GM12878 (cell line): ENCODE results near the gene TRHDE. TPM values are rescaled to one million over a fixed set of nuclear protein-coding genes. Genes with fewer than 3 reads are reported as not detected.

Experiments
- ATAC-seq: fragments of 200-7000 bp; cut with Tn5 transposase; 3 replicates; pipeline ENCODE4 v1.9.1; 2020; ENCODE audit warnings: mild to moderate bottlenecking, moderate library complexity
- BruUV-seq: library from RNA; stranded (reverse); fragments of 400-500 nt; replicated peaks from 2 replicates; lab custom pipeline; 2021; lab: Mats Ljungman, UMichigan
- CTCF ChIA-PET: fragments of 300-600 bp; sonication (Branson Sonifier 250); formaldehyde crosslinking; extraction: SDS; loops from one replicate; lab custom pipeline; 2021; ENCODE audit warnings: inconsistent platforms; lab: Yijun Ruan, JAX
- POLR2A ChIA-PET: fragments of 350-600 bp; formaldehyde crosslinking; extraction: SDS; loops from one replicate; lab custom pipeline; 2021; ENCODE audit warnings: inconsistent platforms; lab: Charles Lee
- RAD21 ChIA-PET: fragments of 300-600 bp; sonication (Branson Sonifier 250); formaldehyde crosslinking; loops from one replicate; lab custom pipeline; 2023; ENCODE audit warnings: antibody characterized with exemption; ENCODE audit not compliant: unreplicated experiment; lab: Charles Lee
- SMC1A ChIA-PET: fragments of 300-600 bp; sonication (Branson Sonifier 250); formaldehyde crosslinking; loops from one replicate; lab custom pipeline; 2023; ENCODE audit not compliant: unreplicated experiment, uncharacterized antibody; lab: Charles Lee
- DNase-seq: peaks from one replicate; pipeline ENCODE4 v3.0.0-alpha.2; 2011; ENCODE audit warnings: low read depth, low spot score
- FAIRE-seq: peaks from 3 replicates; lab custom pipeline; 2011; peaks lifted over from hg19 to GRCh38; lab: Jason Lieb, UNC
- H2AFZ ChIP-seq: 2 replicates; pipeline ENCODE4 v1.6.0; 2011; ENCODE audit warnings: low read depth, low read length, control low read depth; ENCODE audit not compliant: control insufficient read depth
- H3K27ac ChIP-seq: 2 replicates; pipeline ENCODE4 v1.5.1; 2011; ENCODE audit warnings: control low read depth; ENCODE audit not compliant: control insufficient read depth, insufficient read depth
- H3K27me3 ChIP-seq, 2 experiments: replicated peaks in 1 of 2; 2 replicates each; pipeline versions ENCODE4 v1.6.0 to v1.6.1; 2011; ENCODE audit warnings: low read length in 1 of 2; ENCODE audit not compliant: control insufficient read depth in 2 of 2, insufficient read depth in 2 of 2
- H3K36me3 ChIP-seq, 2 experiments: 2 replicates each; pipeline ENCODE4 v1.5.1; 2011; ENCODE audit warnings: low read length in 1 of 2; ENCODE audit not compliant: control insufficient read depth in 2 of 2, insufficient read depth in 2 of 2
- H3K4me1 ChIP-seq: 2 replicates; pipeline ENCODE4 v1.6.1; 2011; ENCODE audit warnings: mild to moderate bottlenecking, low read length, moderate library complexity, mixed read lengths; ENCODE audit not compliant: control insufficient read depth, insufficient read depth
- H3K4me2 ChIP-seq: 2 replicates; pipeline ENCODE4 v1.6.0; 2011; ENCODE audit warnings: control low read depth; ENCODE audit not compliant: control insufficient read depth, insufficient read depth
- H3K4me3 ChIP-seq: fragments of 200-600 bp; sonication (generic); 2 replicates; pipeline ENCODE4 v1.5.1; 2016
- H3K79me2 ChIP-seq: 2 replicates; pipeline ENCODE4 v1.6.0; 2011; ENCODE audit warnings: low read length; ENCODE audit not compliant: control insufficient read depth, insufficient read depth
- H3K9ac ChIP-seq: 2 replicates; pipeline ENCODE4 v1.8.0; 2011; ENCODE audit warnings: low read length, control low read depth, mixed read lengths; ENCODE audit not compliant: control insufficient read depth, insufficient read depth
- H3K9me3 ChIP-seq: replicated peaks from 3 replicates; pipeline ENCODE4 v1.5.1; 2011; ENCODE audit warnings: mild to moderate bottlenecking, low read length; ENCODE audit not compliant: control insufficient read depth, insufficient read depth
- H4K20me1 ChIP-seq: 2 replicates; pipeline ENCODE4 v1.6.0; 2011; ENCODE audit not compliant: control insufficient read depth, insufficient read depth
- CBX3 ChIP-seq: fragments of 200-600 bp; sonication (generic); IDR thresholded peaks from 2 replicates; pipeline ENCODE4 v1.6.1; 2016; ENCODE audit warnings: low read depth, borderline replicate concordance
- EZH2 ChIP-seq: IDR thresholded peaks from 2 replicates; pipeline ENCODE4 v1.6.1; 2012; ENCODE audit warnings: low read depth, mild to moderate bottlenecking, control low read depth, inconsistent platforms, low read length, borderline replicate concordance; ENCODE audit not compliant: control insufficient read depth
- KAT2A ChIP-seq: conservative IDR thresholded peaks from 2 replicates; pipeline ENCODE4 v1.6.1; 2011; ENCODE audit warnings: low read depth, low read length; ENCODE audit not compliant: control insufficient read depth
- MEF2A ChIP-seq: IDR thresholded peaks from 2 replicates; pipeline ENCODE4 v1.6.1; 2011; ENCODE audit warnings: low read depth, mild to moderate bottlenecking, low read length, moderate library complexity; ENCODE audit not compliant: insufficient read depth
- NRF1 ChIP-seq: conservative IDR thresholded peaks from 2 replicates; pipeline ENCODE4 v1.6.1; 2011; ENCODE audit warnings: mild to moderate bottlenecking, low read depth, low read length, improper control_type of control experiment
- SREBF1 ChIP-seq: IDR thresholded peaks from 2 replicates; pipeline ENCODE4 v1.6.1; 2012; ENCODE audit warnings: mild to moderate bottlenecking, low read length
- TCF3 ChIP-seq: IDR thresholded peaks from 2 replicates; pipeline ENCODE4 v1.6.1; 2012; ENCODE audit warnings: low read depth, mild to moderate bottlenecking, low read length, borderline replicate concordance; ENCODE audit not compliant: insufficient read depth
- ZNF622 ChIP-seq: fragments of 450-650 bp; IDR thresholded peaks from 2 replicates; pipeline ENCODE4 v1.6.1; 2017; ENCODE audit warnings: mild to moderate bottlenecking, inconsistent platforms
- whole genome bisulfite sequencing: methylation state at CpG from one replicate; pipeline ENCODE4 v1.1.6; 2016; ENCODE audit warnings: low lambda C conversion rate; ENCODE audit not compliant: insufficient replicate concordance, insufficient coverage; ENCODE audit errors: missing lambda C conversion rate; 5-methylcytosine and 5-hydroxymethylcytosine counted together
- in situ Hi-C: fragments of 300-500 bp; cut with MboI; formaldehyde crosslinking; loops from 9 replicates; pipeline ENCODE4 v1.14.3; 2018; ENCODE audit warnings: mixed read lengths
- intact Hi-C: fragments of 100-400 bp; cut with micrococcal nuclease; formaldehyde crosslinking; loops from one replicate; pipeline ENCODE4 v1.14.2; 2022; ENCODE audit not compliant: unreplicated experiment
- polyA plus RNA-seq, 11 experiments: library from polyadenylated mRNA; depleted of rRNA in 4 of 11; unstranded in 6 of 11; stranded (reverse) in 5 of 11; fragments of >200 nt; fragmentation: Nextera tagmentation in 4 of 11; fragmentation: Illumina TruSeq in 1 of 11; extraction: Ambion mirVana in 4 of 11; extraction: Trizol in 1 of 11; gene quantifications; 1 replicate in 1 of 11; 2 replicates in 10 of 11; pipeline versions ENCODE4 v1.2.1 to v1.2.3, GENCODE V29; 2011 to 2016; ENCODE audit warnings: inconsistent platforms in 2 of 11, missing spikeins in 2 of 11, low read depth in 1 of 11
- total RNA-seq, 4 experiments: library from RNA; depleted of rRNA in 3 of 4; stranded (reverse); fragments of >200 nt in 3 of 4; fragmentation: Illumina TruSeq in 1 of 4; extraction: Trizol in 1 of 4; gene quantifications; 2 replicates each; pipeline versions ENCODE4 v1.2.1 to v1.2.3, GENCODE V29; 2013 to 2021
- TF ChIP-seq, protein P1 (sequence below): fragments of 450-650 bp; IDR thresholded peaks from 2 replicates; pipeline ENCODE4 v1.6.1; 2016; ENCODE audit warnings: mild to moderate bottlenecking, moderate library complexity, borderline replicate concordance

Gene TRHDE
- total and polyA plus RNA-seq, 10 of the 15 experiments (the other 5 are each of a cell fraction or from before 2014, with no cell fraction given): not detected

DNA sequence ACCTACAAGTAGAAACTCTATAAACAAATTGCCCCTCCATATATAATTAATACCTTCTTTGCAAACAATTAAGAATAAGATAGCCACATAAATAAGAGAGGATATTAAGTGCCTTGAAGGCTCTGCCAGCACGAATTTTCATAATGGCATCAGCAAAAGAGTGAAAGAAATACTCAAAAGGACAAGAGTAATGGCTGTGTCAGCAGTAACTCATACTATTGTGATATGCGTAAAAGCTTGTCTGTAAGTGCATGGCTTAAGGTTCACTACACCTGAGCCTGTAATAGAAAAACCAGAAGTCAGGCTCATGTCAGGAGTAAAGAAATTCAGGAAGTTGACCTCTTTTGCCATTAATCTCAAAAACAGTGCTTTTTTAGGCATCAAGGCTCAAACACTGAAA lies 204.1 kb downstream of the TRHDE start:
- Histone ChIP-seq H4K20me1 (no peaks in the 10 kb centered on the region), H3K36me3 (no peaks in the 10 kb centered on the region)
- intact Hi-C loops: no loop called here

More for the DNA sequence above, 204.1 kb downstream of the TRHDE start:
- Histone ChIP-seq H3K27ac (no peak overlapping the region), H3K27me3 (no peaks in the 10 kb centered on the region), H3K4me2 (no peak overlapping the region), H3K4me1 (no peaks in the 10 kb centered on the region), H3K79me2 (no peaks in the 10 kb centered on the region), H3K4me3 (no peak overlapping the region), H3K9ac (no peak overlapping the region), H2AFZ (no peak overlapping the region), H3K9me3 (no peaks in the 10 kb centered on the region)
- SMC1A ChIA-PET: no interaction called here
- CTCF ChIA-PET: no interaction called here
- no peak for DNase-seq
- FAIRE-seq: no peak
- POLR2A ChIA-PET: no interaction called here
- no TSS peak for BruUV-seq
- no peak for TF ChIP-seq CBX3
- TF ChIP-seq SREBF1: no peak
- no peak for TF ChIP-seq KAT2A
- TF ChIP-seq EZH2: no peak
- TF ChIP-seq ZNF622: no peak
- TF ChIP-seq, protein P1, sequence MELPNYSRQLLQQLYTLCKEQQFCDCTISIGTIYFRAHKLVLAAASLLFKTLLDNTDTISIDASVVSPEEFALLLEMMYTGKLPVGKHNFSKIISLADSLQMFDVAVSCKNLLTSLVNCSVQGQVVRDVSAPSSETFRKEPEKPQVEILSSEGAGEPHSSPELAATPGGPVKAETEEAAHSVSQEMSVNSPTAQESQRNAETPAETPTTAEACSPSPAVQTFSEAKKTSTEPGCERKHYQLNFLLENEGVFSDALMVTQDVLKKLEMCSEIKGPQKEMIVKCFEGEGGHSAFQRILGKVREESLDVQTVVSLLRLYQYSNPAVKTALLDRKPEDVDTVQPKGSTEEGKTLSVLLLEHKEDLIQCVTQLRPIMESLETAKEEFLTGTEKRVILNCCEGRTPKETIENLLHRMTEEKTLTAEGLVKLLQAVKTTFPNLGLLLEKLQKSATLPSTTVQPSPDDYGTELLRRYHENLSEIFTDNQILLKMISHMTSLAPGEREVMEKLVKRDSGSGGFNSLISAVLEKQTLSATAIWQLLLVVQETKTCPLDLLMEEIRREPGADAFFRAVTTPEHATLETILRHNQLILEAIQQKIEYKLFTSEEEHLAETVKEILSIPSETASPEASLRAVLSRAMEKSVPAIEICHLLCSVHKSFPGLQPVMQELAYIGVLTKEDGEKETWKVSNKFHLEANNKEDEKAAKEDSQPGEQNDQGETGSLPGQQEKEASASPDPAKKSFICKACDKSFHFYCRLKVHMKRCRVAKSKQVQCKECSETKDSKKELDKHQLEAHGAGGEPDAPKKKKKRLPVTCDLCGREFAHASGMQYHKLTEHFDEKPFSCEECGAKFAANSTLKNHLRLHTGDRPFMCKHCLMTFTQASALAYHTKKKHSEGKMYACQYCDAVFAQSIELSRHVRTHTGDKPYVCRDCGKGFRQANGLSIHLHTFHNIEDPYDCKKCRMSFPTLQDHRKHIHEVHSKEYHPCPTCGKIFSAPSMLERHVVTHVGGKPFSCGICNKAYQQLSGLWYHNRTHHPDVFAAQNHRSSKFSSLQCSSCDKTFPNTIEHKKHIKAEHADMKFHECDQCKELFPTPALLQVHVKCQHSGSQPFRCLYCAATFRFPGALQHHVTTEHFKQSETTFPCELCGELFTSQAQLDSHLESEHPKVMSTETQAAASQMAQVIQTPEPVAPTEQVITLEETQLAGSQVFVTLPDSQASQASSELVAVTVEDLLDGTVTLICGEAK: no peak
- TF ChIP-seq NRF1: no peak
- no peak for TF ChIP-seq MEF2A
- no peak for TF ChIP-seq TCF3
- in situ Hi-C loops: no loop called here
- 46% methylated on average over 2 of the region's 2 CpGs for WGBS
- ATAC-seq: no peak
- RAD21 ChIA-PET: no interaction called here
